GM21723 (cell line): ENCODE measurements around the gene LARP7.
"Not testable (repeated sequence)": the region's sequence is repeated elsewhere in the genome, so short reads cannot be mapped to it uniquely, and the experiment has no call there.

ENCODE experiments used
- ATAC-seq: cut with Tn5 transposase; IDR thresholded peaks from one replicate; pipeline ENCODE4 v1.9.1; 2021; ENCODE audit warnings: mild to moderate bottlenecking, moderate library complexity; ENCODE audit not compliant: unreplicated experiment

LARP7 gene

GRCh38 chr4:112649055-112649408 lies 12.1 kb downstream of the LARP7 start:
- ATAC-seq: no peak

- ATAC-seq: no peak
These were observed 13.4 kb downstream of the LARP7 start for GRCh38 chr4:112650332-112650731.

GRCh38 chr4:112651641-112652040 lies 14.7 kb downstream of the LARP7 start:
- no peak for ATAC-seq

- ATAC-seq: no peak
These were observed 15.3 kb downstream of the LARP7 start for GRCh38 chr4:112652216-112652615.

- no peak for ATAC-seq
These were observed 18.3 kb downstream of the LARP7 start for GRCh38 chr4:112655270-112655669.

GRCh38 chr4:112656115-112656514 lies 19.2 kb downstream of the LARP7 start:
- ATAC-seq: not testable (repeated sequence)

- no peak for ATAC-seq
These were observed 27.7 kb downstream of the LARP7 start for GRCh38 chr4:112664611-112665010.

- ATAC-seq: no peak
These were observed 31.2 kb downstream of the LARP7 start for GRCh38 chr4:112668131-112668530.

- no peak for ATAC-seq
These were observed 36.1 kb downstream of the LARP7 start for GRCh38 chr4:112673076-112673475.

GRCh38 chr4:112673686-112674085 lies 36.7 kb downstream of the LARP7 start:
- ATAC-seq: no peak

- ATAC-seq: no peak
These were observed 37.4 kb downstream of the LARP7 start for GRCh38 chr4:112674376-112674775.

GRCh38 chr4:112677519-112678091 lies 40.7 kb downstream of the LARP7 start:
- ATAC-seq: no peak

- no peak for ATAC-seq
These were observed 44.1 kb downstream of the LARP7 start for GRCh38 chr4:112680996-112681395.

GRCh38 chr4:112693507-112693906 lies 56.6 kb downstream of the LARP7 start:
- no peak for ATAC-seq

GRCh38 chr4:112700679-112701078 lies 63.7 kb downstream of the LARP7 start:
- no peak for ATAC-seq

GRCh38 chr4:112702892-112703291 lies 65.9 kb downstream of the LARP7 start:
- ATAC-seq: no peak

- ATAC-seq: no peak
These were observed 67.4 kb downstream of the LARP7 start for GRCh38 chr4:112704322-112704721.

GRCh38 chr4:112704991-112705845 lies 68.3 kb downstream of the LARP7 start:
- ATAC-seq: peak; percentile 34

GRCh38 chr4:112705891-112706839 lies 69.2 kb downstream of the LARP7 start:
- peak; percentile 60 for ATAC-seq

- ATAC-seq: no peak
These were observed 69.9 kb downstream of the LARP7 start for GRCh38 chr4:112706840-112707207.
